Activated T-cell treated with anti-CD3 and anti-CD28 coated beads, Interleukin-2, amount 50 U/mL, for 72 hours (primary cell): Measurements from ENCODE around the gene C17orf75. TPM values are rescaled to one million over a fixed set of nuclear protein-coding genes. Genes with fewer than 3 reads are reported as not detected.

Experiments used
- ATAC-seq, 2 donors: fragments of 150-1000 bp; cut with Tn5 transposase; replicated peaks in 1 of 2; 2 replicates each; pipeline ENCODE4 v1.10.0; 2021; ENCODE audit warnings: moderate library complexity in 2 of 2, mild to moderate bottlenecking in 1 of 2
- DNase-seq, 2 donors: peaks; one replicate each; pipeline ENCODE4 v3.0.0; 2021 to 2022; ENCODE audit warnings: mixed read lengths in 1 of 2
- H3K27ac Mint-ChIP-seq: one replicate; pipeline ENCODE4 v1.8.0; 2022; ENCODE audit warnings: mild to moderate bottlenecking, moderate library complexity, mixed read lengths
- H3K27me3 Mint-ChIP-seq: one replicate; pipeline ENCODE4 v1.8.0; 2022; ENCODE audit warnings: low read depth, mixed read lengths
- H3K36me3 Mint-ChIP-seq, 2 donors: one replicate each; pipeline ENCODE4 v1.8.0; 2022; ENCODE audit warnings: mixed read lengths in 2 of 2, mild to moderate bottlenecking in 1 of 2; ENCODE audit not compliant: insufficient read depth in 2 of 2
- H3K4me1 Mint-ChIP-seq: one replicate; pipeline ENCODE4 v1.8.0; 2022; ENCODE audit warnings: low read depth, mixed read lengths
- H3K4me3 Mint-ChIP-seq, 2 donors: one replicate each; pipeline ENCODE4 v1.8.0; 2022; ENCODE audit warnings: mild to moderate bottlenecking in 2 of 2, mixed read lengths in 2 of 2, moderate library complexity in 2 of 2
- H3K9me3 Mint-ChIP-seq, 2 donors: one replicate each; pipeline ENCODE4 v1.8.0; 2022; ENCODE audit warnings: mixed read lengths in 2 of 2
- total RNA-seq, 2 donors: library from RNA; stranded (reverse); gene quantifications; one replicate each; pipeline ENCODE4 v1.2.3, GENCODE V29; 2022

The C17orf75 gene
- total RNA-seq, 2 donors from 2014 or later, result 32.6 to 40.0 TPM

DNA sequence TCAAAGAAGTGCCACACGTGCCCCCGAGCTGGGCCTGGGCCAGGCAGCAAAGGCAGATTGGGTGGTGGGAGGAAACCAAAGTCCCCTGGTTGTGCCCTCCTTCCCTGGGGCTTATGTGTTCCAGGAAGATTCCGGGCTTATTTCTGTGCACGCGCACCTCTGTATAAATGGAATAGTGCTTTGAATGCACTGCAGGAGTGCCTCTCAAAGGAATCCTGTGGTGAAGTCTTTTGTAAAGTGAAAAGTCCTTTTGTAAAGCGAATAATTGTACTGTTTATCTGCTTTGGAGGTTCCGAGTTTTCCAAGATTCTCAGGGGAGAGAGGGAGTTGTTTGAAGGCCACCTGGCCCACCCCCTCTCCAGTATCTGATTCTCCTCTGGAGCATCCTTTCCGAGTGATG is 26.8 kb downstream of the C17orf75 start:
- H3K4me1 Mint-ChIP-seq, result peaks cover 5% of the 10 kb centered on the region
- H3K36me3 Mint-ChIP-seq, result no peaks in the 10 kb centered on the region
- DNase-seq (no peak), ATAC-seq (no peak)
- no peaks in the 10 kb centered on the region for H3K9me3 Mint-ChIP-seq
- H3K27ac Mint-ChIP-seq, result no peak overlapping the region
- H3K27me3 Mint-ChIP-seq, result peaks cover 30% of the 10 kb centered on the region
- no peak overlapping the region for H3K4me3 Mint-ChIP-seq

DNA sequence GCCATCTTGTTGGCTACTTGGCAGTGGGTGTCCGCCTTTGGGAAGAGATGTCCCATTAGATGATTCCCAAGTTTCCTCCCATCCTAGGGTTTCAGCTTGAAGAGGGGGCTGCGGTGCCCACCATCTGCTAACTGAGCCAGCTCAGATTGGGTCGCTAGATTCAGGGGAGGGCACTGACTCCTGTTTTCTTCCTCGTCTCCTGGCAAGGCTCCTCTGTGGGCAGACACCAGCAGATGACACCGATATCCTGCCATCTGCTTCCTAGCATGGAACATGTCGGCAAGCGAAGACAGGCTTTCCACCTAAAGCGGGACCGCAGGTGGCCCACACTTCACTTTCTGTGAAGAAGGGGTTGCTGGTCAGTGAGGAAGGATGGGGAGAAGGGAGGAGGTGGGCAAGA is 27.3 kb downstream of the C17orf75 start:
- no peaks in the 10 kb centered on the region for H3K9me3 Mint-ChIP-seq
- H3K27ac Mint-ChIP-seq, result no peak overlapping the region
- H3K36me3 Mint-ChIP-seq, result no peaks in the 10 kb centered on the region
- DNase-seq, result no peak
- no peak overlapping the region for H3K4me3 Mint-ChIP-seq
- no peak for ATAC-seq
- peaks cover 5% of the 10 kb centered on the region for H3K4me1 Mint-ChIP-seq
- peaks cover 30% of the 10 kb centered on the region for H3K27me3 Mint-ChIP-seq

DNA sequence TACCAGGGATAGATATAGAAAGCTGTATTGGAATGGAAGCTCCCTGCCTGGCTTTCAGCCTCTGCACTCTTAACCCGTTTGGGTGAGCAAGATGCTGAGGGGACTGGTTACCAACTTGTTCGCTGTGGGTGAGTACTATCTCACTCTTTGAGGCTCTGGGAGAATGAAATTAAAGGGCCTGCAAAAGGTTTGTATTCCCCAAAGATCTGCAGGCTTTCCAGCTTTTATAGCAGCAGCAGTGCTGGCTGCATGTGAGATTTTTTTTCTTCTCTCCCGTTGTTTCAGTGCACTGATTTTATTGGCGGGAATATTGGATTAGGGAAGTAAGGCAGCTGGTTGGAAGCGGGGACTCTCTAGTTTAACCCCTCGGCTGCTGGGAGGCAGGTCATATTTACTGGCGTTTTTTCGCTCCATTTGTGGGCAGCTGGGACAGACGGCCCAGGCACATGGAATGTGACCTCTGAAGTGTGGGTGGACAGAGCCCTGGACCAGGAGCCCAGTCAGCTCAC is 30.9 kb downstream of the C17orf75 start:
- H3K4me1 Mint-ChIP-seq, result no peaks in the 10 kb centered on the region
- peaks cover 22% of the 10 kb centered on the region for H3K27me3 Mint-ChIP-seq
- DNase-seq, result no peak
- no peaks in the 10 kb centered on the region for H3K36me3 Mint-ChIP-seq
- H3K9me3 Mint-ChIP-seq, result no peaks in the 10 kb centered on the region
- H3K4me3 Mint-ChIP-seq, result no peak overlapping the region
- no peak for ATAC-seq
- no peak overlapping the region for H3K27ac Mint-ChIP-seq

DNA sequence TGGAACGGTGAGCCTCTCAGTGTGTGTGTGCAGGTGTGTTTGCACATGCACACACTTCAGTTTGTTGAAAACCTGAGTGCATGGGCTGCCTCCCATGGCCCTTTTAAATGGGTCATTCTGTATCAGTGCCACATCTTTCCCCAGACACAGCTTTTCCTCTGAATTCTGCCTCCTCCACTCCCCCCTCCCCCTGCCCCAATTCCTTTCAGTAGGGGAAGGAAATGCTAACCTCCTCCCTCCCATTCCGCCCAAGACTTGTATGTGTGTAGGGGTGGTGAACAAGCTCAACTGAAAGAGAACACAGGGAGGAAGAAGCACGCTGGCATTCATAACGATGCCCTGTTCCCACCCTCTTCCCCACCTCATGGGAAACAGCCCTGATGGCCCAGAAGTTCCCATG is 34.3 kb downstream of the C17orf75 start:
- H3K27me3 Mint-ChIP-seq, result peaks cover 10% of the 10 kb centered on the region
- DNase-seq (no peak), ATAC-seq (no peak)
- H3K4me1 Mint-ChIP-seq, result no peaks in the 10 kb centered on the region
- no peak overlapping the region for H3K27ac Mint-ChIP-seq
- H3K36me3 Mint-ChIP-seq, result no peaks in the 10 kb centered on the region
- no peaks in the 10 kb centered on the region for H3K9me3 Mint-ChIP-seq
- H3K4me3 Mint-ChIP-seq, result no peak overlapping the region

DNA sequence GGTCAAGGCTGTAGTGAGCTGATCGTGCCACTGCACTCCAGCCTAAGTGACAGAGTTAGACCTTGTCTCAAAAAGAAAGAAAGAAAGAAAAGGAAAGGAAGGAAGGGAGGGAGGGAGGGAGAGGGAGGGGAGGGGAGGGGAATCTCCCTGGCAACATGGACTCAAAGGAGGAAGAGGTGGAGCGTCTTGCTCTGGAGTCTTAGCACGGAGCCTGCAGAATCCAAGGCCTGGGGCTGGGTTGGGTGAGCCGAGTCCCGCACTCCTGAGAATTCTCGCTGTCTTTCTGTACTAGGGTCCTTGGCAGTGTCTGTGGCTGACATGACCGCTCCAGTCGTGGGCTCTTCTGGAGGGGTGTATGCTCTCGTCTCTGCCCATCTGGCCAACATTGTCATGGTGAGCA is 36.9 kb downstream of the C17orf75 start:
- Mint-ChIP-seq H3K9me3 (no peaks in the 10 kb centered on the region), H3K4me3 (no peak overlapping the region), H3K36me3 (no peaks in the 10 kb centered on the region), H3K27me3 (no peaks in the 10 kb centered on the region), H3K4me1 (no peaks in the 10 kb centered on the region), H3K27ac (no peak overlapping the region)
- ATAC-seq, result no peak
- DNase-seq, result no peak

DNA sequence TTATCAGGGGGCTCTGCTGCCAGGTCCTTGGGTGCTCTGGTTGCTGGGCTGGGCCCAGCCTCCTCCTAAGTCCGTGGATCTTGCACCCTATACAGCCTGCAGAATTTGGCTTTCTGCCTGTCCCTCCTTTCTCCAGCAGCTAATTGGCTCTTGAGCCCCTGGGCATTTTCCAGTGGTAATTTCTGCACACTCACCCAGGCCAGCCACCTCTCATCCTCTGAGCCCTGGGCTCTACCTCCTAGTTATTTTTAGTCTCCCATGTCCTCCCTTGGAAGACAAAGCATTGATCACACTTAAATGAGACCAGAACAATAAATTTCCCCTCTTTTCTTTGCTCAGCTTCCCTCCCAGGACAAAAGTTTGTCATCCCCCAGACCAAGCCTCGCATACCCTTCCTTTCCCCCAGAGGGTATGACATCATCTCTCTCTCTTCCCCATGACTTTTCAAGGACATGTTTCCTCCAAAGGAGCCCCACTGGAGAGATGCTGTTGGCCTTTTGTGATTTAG is 38.1 kb downstream of the C17orf75 start:
- Mint-ChIP-seq H3K9me3 (no peaks in the 10 kb centered on the region), H3K36me3 (no peaks in the 10 kb centered on the region), H3K4me1 (no peaks in the 10 kb centered on the region), H3K4me3 (no peak overlapping the region), H3K27me3 (no peaks in the 10 kb centered on the region), H3K27ac (no peak overlapping the region)
- ATAC-seq (no peak), DNase-seq (no peak)

DNA sequence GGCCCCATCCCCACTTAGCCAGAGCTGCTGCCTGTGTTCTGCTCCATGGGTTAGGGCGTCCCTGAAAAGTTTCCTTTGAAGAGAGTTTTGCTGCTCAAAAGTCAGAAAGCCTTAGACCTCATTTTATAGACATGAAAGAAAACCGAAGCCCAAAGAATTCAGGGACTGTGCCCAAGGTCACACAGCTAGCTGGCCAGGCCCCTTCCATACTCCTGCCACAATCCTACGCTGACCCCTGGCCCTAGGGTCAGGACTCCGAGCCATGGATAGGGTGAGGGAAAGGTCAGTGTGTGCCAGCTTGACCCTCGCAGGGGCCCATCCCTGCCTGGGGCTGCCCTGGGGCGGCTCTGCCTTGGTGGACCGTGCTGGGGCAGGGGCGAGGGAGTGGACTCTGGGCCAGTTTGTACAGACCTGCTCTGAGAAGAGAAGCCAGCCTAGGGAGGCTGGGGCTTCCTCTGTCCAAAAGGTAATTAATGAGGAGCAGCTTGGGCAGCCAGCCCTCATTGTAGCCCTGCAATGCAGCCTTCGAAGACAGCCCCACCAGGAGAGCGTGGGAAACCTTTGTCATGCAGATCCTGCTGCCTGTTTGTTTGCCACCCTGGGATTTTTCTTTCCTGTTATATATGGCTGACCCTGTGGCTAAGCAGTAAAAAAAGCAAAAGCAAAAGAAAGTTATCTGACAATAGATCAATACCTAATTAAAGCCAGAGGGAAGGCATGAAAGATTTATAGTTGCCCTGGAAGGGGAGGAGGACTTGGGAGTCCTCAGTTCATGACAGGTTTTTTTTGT is 38.9 kb downstream of the C17orf75 start:
- no peak overlapping the region for H3K27ac Mint-ChIP-seq
- H3K4me3 Mint-ChIP-seq, result no peak overlapping the region
- no peaks in the 10 kb centered on the region for H3K36me3 Mint-ChIP-seq
- DNase-seq (no peak), ATAC-seq (no peak)
- H3K9me3 Mint-ChIP-seq, result no peaks in the 10 kb centered on the region
- no peaks in the 10 kb centered on the region for H3K4me1 Mint-ChIP-seq
- no peaks in the 10 kb centered on the region for H3K27me3 Mint-ChIP-seq

DNA sequence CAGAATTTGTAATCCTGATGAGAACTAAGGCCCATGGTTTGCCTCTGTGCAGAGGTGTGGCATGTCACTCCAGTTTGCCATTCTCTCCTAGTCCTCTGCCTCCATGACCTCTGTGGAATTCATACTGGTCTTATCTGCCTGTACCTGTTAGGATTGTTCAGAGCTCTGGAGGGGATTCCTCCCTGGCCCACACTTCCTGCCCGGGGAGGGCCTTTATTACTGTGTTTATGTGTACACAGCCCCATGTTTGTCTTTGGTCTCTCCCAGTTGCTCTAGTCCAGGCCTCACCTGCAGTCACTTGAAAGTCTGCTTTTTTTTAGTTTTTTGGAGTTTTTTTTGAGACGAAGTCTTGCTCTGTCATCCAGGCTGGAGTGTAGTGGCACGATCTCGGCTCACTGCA is 39.9 kb downstream of the C17orf75 start:
- H3K36me3 Mint-ChIP-seq, result no peaks in the 10 kb centered on the region
- H3K27me3 Mint-ChIP-seq, result no peaks in the 10 kb centered on the region
- H3K9me3 Mint-ChIP-seq, result no peaks in the 10 kb centered on the region
- H3K27ac Mint-ChIP-seq, result no peak overlapping the region
- ATAC-seq, result no peak
- H3K4me1 Mint-ChIP-seq, result no peaks in the 10 kb centered on the region
- H3K4me3 Mint-ChIP-seq, result no peak overlapping the region
- no peak for DNase-seq

DNA sequence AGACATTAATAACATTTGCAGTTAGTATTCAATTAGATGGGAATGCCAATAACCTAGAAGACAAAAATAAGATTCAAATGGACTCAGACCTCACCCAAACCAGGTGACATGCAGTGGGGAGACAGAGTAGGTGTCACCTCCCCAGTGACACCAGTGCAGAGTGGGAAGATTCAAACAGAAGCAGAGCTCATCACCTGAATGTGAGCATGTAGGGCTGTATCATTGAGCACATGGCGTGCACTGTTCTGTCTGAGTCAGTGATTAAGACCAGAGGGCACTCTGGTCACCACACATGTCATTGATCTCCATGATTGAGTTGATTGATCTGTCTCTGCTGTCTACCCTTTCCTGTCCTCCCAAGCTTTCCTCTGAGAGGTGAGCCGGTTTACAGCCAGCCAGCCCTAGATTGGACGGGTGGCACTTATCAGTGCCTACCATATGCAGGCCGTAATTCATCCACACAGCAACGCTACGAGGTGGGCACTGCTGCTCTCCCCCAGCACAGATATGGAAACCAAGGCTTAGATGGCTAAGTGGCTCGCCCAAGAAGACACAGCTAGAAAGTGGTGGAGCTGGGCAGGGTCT is 42.3 kb downstream of the C17orf75 start:
- Mint-ChIP-seq H3K27me3 (no peaks in the 10 kb centered on the region), H3K4me1 (no peaks in the 10 kb centered on the region), H3K9me3 (no peaks in the 10 kb centered on the region), H3K4me3 (no peak overlapping the region), H3K27ac (no peak overlapping the region), H3K36me3 (no peaks in the 10 kb centered on the region)
- ATAC-seq (no peak), DNase-seq (no peak)

DNA sequence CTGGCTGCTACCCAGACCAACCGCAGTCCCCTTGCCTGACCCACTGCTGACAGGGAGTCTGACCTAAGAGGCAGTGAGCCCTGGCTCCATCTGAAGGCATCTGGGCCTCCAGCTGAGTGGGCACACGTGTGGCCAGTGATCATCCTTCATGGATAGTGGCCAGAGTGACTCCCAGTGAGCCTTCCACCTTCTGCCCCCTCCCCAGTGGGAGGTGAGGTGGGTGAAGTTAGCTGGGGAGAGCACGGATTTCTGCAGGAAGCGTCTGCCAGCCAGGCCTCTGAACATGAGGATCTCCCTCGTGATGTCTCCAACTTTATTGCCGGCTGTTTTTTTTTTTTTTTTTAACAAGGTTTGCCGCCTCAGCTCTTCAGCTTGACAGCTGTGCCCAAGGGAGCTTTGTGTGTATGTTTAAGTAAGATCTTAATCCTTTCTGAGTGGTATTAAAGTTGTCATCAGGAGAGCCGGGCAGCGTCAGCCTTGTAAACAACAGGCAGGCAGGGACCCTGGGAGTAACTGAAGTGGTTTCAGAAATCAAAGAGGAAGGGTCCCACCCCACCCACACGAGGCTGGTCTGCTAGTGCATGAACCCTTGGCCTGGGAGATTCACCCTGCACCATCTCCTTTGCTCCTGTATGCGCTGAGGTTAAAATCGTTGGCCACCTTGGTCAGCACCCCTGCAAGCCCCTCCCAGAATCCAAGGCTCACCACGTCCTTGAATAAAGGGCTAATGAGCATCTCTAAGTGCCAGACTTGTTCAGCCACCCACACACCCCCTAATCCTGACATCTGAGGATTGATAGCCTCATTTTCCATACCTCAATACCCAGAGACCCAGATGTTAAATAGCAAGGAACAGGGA is 43.0 kb downstream of the C17orf75 start:
- no peak overlapping the region for H3K27ac Mint-ChIP-seq
- no peaks in the 10 kb centered on the region for H3K4me1 Mint-ChIP-seq
- no peaks in the 10 kb centered on the region for H3K36me3 Mint-ChIP-seq
- no peaks in the 10 kb centered on the region for H3K9me3 Mint-ChIP-seq
- no peaks in the 10 kb centered on the region for H3K27me3 Mint-ChIP-seq
- ATAC-seq, result no peak
- DNase-seq, result no peak
- no peak overlapping the region for H3K4me3 Mint-ChIP-seq

DNA sequence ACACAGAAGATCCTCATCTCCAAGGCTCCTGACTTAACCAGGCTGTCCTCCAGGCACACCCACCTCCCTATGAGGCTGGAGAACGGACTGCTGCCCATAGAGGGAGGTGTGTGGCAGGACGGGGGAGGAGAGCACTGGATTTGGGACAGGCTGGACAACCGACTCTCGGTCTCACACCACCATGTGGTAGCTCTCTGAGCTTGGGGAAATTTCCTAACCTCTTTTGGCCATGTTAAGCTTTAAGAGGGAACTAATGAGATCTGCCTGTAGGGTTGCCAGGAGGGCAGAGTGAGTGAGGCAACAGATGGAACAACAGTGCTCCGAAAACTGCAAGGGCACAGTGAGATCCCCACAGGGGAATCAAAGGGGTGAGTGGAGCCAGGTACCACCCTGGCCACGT is 43.7 kb downstream of the C17orf75 start:
- no peaks in the 10 kb centered on the region for H3K36me3 Mint-ChIP-seq
- DNase-seq, result no peak
- no peaks in the 10 kb centered on the region for H3K4me1 Mint-ChIP-seq
- H3K27me3 Mint-ChIP-seq, result no peaks in the 10 kb centered on the region
- no peaks in the 10 kb centered on the region for H3K9me3 Mint-ChIP-seq
- ATAC-seq, result no peak
- H3K27ac Mint-ChIP-seq, result no peak overlapping the region
- H3K4me3 Mint-ChIP-seq, result no peak overlapping the region

DNA sequence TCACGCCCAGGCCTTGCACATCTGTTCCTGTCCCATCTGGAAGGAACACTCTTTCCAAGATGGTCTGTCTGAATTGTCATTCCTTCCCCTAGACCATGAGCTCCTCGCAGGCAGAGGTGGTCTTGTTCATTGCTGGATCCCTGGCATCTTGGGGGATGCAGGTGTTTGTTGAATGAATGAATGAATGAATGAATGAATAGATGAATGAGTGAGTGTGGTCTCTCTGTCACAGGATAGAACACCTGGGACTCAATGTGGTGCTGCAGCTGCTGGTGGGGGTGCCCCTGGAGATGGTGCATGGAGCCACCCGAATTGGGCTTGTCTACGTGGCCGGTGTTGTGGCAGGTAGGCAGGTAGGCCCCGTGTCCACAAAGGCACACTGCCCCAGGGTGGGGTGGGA is 44.1 kb downstream of the C17orf75 start:
- Mint-ChIP-seq H3K27me3 (no peaks in the 10 kb centered on the region), H3K4me3 (no peak overlapping the region), H3K27ac (no peak overlapping the region), H3K4me1 (no peaks in the 10 kb centered on the region), H3K9me3 (no peaks in the 10 kb centered on the region), H3K36me3 (no peaks in the 10 kb centered on the region)
- DNase-seq (no peak), ATAC-seq (no peak)

DNA sequence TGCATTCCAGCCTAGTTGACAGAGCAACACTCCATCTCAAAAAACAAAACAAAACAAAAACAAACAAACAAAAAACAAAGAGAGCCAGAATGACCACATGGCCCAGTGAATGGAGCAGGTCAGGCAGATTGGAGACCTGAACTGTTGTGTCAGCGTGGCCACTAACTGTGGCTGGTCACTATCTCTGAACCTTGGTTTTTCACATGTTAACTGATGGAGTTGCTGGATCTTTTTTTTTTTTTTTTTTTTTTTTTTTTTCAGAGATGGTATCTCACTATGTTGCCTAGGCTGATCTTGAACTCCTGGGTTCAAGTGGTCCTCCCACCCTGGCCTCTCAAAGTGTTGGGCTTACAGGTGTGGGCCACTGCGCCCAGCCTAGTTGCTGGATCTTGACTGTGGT is 44.5 kb downstream of the C17orf75 start:
- Mint-ChIP-seq H3K4me3 (no peak overlapping the region), H3K27me3 (no peaks in the 10 kb centered on the region), H3K36me3 (no peaks in the 10 kb centered on the region), H3K4me1 (no peaks in the 10 kb centered on the region), H3K27ac (no peak overlapping the region), H3K9me3 (no peaks in the 10 kb centered on the region)
- no peak for ATAC-seq
- DNase-seq, result no peak
